HepG2 (cell line): ENCODE results near the gene CCNQ. TPM values are rescaled to one million over a fixed set of nuclear protein-coding genes. Genes with fewer than 3 reads are reported as not detected.

ENCODE experiments used
- ARNT2 ChIP-seq: sonication (generic); formaldehyde crosslinking; IDR thresholded peaks from 2 replicates; pipeline ENCODE4 v1.8.0; 2022; ENCODE audit warnings: mild to moderate bottlenecking, low read depth, missing genetic modification reagents, moderate library complexity
- MTA1 ChIP-seq: sonication (generic); formaldehyde crosslinking; IDR thresholded peaks from 2 replicates; pipeline ENCODE4 v1.4.0; 2020; ENCODE audit warnings: missing genetic modification reagents, mild to moderate bottlenecking, borderline replicate concordance
- MXI1 ChIP-seq: IDR thresholded peaks from 3 replicates; pipeline ENCODE4 v1.6.1; 2012; ENCODE audit warnings: low read depth, low read length, inconsistent platforms, borderline replicate concordance
- NONO ChIP-seq, 2 experiments: fragments of 450-650 bp in 1 of 2; sonication (generic) in 1 of 2; formaldehyde crosslinking in 1 of 2; IDR thresholded peaks in 1 of 2; conservative IDR thresholded peaks in 1 of 2; 2 replicates each; pipeline versions ENCODE4 v1.6.1 to v1.8.0; 2017 to 2022; ENCODE audit warnings: mild to moderate bottlenecking in 1 of 2, missing genetic modification reagents in 1 of 2, moderate library complexity in 1 of 2
- SIX4 ChIP-seq: sonication (generic); formaldehyde crosslinking; IDR thresholded peaks from 2 replicates; pipeline ENCODE4 v1.4.0; 2020; ENCODE audit warnings: missing genetic modification reagents
- ZBTB49 ChIP-seq: sonication (generic); formaldehyde crosslinking; IDR thresholded peaks from 2 replicates; pipeline ENCODE4 v1.4.0; 2020; ENCODE audit warnings: missing genetic modification reagents, borderline replicate concordance
- ZFP82 ChIP-seq: sonication (generic); formaldehyde crosslinking; IDR thresholded peaks from 2 replicates; pipeline ENCODE4 v1.5.1; 2020; ENCODE audit warnings: mild to moderate bottlenecking, missing genetic modification reagents, borderline replicate concordance
- ZNF362 ChIP-seq: sonication (generic); formaldehyde crosslinking; IDR thresholded peaks from 2 replicates; pipeline ENCODE4 v1.4.0; 2020; ENCODE audit warnings: missing genetic modification reagents, mild to moderate bottlenecking, borderline replicate concordance
- polyA plus RNA-seq, 8 experiments: library from polyadenylated mRNA; depleted of rRNA in 3 of 8; stranded (reverse) in 7 of 8; unstranded in 1 of 8; fragments of >200 nt; fragmentation: Illumina TruSeq in 4 of 8; extraction: Trizol in 4 of 8; gene quantifications; 2 replicates each; pipeline versions ENCODE4 v1.2.1 to v1.2.3, GENCODE V29; 2011 to 2016; ENCODE audit warnings: low read depth in 4 of 8, missing spikeins in 1 of 8, mixed read lengths in 1 of 8; ENCODE audit not compliant: insufficient read depth in 1 of 8
- total RNA-seq, 5 experiments: library from RNA; depleted of rRNA; stranded (reverse); fragments of >200 nt; fragmentation: Illumina TruSeq; extraction: Trizol; gene quantifications; 2 replicates each; pipeline ENCODE4 v1.2.3, GENCODE V29; 2016; ENCODE audit warnings: low read depth in 1 of 5
- TF ChIP-seq, protein P1 (sequence below): sonication (generic); formaldehyde crosslinking; IDR thresholded peaks from 2 replicates; pipeline ENCODE4 v1.4.0; 2020; ENCODE audit warnings: missing genetic modification reagents
- TF ChIP-seq, protein P2 (sequence below): sonication (generic); formaldehyde crosslinking; IDR thresholded peaks from 2 replicates; pipeline ENCODE4 v1.4.0; 2020; ENCODE audit warnings: missing genetic modification reagents
- TF ChIP-seq, protein P3 (sequence below): sonication (generic); formaldehyde crosslinking; IDR thresholded peaks from 2 replicates; pipeline ENCODE4 v1.5.1; 2020; ENCODE audit warnings: mild to moderate bottlenecking, missing genetic modification reagents, borderline replicate concordance

Gene CCNQ
- total and polyA plus RNA-seq, 2 of the 13 experiments (the other 11 are each of a cell fraction or from before 2014, with no cell fraction given): 15.0 to 25.5 TPM

- no peak for TF ChIP-seq ZFP82 (CRISPR knock-in tag)
- TF ChIP-seq, protein P1, sequence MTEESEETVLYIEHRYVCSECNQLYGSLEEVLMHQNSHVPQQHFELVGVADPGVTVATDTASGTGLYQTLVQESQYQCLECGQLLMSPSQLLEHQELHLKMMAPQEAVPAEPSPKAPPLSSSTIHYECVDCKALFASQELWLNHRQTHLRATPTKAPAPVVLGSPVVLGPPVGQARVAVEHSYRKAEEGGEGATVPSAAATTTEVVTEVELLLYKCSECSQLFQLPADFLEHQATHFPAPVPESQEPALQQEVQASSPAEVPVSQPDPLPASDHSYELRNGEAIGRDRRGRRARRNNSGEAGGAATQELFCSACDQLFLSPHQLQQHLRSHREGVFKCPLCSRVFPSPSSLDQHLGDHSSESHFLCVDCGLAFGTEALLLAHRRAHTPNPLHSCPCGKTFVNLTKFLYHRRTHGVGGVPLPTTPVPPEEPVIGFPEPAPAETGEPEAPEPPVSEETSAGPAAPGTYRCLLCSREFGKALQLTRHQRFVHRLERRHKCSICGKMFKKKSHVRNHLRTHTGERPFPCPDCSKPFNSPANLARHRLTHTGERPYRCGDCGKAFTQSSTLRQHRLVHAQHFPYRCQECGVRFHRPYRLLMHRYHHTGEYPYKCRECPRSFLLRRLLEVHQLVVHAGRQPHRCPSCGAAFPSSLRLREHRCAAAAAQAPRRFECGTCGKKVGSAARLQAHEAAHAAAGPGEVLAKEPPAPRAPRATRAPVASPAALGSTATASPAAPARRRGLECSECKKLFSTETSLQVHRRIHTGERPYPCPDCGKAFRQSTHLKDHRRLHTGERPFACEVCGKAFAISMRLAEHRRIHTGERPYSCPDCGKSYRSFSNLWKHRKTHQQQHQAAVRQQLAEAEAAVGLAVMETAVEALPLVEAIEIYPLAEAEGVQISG (CRISPR knock-in tag): 0 out of 2 replicates have a peak, but pooled peaks have one; percentile 23
- TF ChIP-seq, protein P2, sequence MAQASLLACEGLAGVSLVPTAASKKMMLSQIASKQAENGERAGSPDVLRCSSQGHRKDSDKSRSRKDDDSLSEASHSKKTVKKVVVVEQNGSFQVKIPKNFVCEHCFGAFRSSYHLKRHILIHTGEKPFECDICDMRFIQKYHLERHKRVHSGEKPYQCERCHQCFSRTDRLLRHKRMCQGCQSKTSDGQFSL: 0 out of 2 replicates have a peak, but pooled peaks have one; percentile 28
- TF ChIP-seq ZBTB49 (CRISPR knock-in tag): no peak
- TF ChIP-seq MXI1: peak; percentile 17; the same call in 1 of the 3 replicates
- no peak for TF ChIP-seq NONO (IDR thresholded peaks at IDR 0.05)
- TF ChIP-seq NONO (CRISPR knock-in tag; conservative IDR thresholded peaks at IDR 0.05): peak; percentile 43; the same call in 1 of the 2 replicates
- TF ChIP-seq ZNF362 (CRISPR knock-in tag): no peak
- TF ChIP-seq SIX4: no peak
- no peak; the same call in 1 of the 2 replicates for TF ChIP-seq MTA1
- no peak for TF ChIP-seq ARNT2 (CRISPR knock-in tag)
- TF ChIP-seq, protein P3, sequence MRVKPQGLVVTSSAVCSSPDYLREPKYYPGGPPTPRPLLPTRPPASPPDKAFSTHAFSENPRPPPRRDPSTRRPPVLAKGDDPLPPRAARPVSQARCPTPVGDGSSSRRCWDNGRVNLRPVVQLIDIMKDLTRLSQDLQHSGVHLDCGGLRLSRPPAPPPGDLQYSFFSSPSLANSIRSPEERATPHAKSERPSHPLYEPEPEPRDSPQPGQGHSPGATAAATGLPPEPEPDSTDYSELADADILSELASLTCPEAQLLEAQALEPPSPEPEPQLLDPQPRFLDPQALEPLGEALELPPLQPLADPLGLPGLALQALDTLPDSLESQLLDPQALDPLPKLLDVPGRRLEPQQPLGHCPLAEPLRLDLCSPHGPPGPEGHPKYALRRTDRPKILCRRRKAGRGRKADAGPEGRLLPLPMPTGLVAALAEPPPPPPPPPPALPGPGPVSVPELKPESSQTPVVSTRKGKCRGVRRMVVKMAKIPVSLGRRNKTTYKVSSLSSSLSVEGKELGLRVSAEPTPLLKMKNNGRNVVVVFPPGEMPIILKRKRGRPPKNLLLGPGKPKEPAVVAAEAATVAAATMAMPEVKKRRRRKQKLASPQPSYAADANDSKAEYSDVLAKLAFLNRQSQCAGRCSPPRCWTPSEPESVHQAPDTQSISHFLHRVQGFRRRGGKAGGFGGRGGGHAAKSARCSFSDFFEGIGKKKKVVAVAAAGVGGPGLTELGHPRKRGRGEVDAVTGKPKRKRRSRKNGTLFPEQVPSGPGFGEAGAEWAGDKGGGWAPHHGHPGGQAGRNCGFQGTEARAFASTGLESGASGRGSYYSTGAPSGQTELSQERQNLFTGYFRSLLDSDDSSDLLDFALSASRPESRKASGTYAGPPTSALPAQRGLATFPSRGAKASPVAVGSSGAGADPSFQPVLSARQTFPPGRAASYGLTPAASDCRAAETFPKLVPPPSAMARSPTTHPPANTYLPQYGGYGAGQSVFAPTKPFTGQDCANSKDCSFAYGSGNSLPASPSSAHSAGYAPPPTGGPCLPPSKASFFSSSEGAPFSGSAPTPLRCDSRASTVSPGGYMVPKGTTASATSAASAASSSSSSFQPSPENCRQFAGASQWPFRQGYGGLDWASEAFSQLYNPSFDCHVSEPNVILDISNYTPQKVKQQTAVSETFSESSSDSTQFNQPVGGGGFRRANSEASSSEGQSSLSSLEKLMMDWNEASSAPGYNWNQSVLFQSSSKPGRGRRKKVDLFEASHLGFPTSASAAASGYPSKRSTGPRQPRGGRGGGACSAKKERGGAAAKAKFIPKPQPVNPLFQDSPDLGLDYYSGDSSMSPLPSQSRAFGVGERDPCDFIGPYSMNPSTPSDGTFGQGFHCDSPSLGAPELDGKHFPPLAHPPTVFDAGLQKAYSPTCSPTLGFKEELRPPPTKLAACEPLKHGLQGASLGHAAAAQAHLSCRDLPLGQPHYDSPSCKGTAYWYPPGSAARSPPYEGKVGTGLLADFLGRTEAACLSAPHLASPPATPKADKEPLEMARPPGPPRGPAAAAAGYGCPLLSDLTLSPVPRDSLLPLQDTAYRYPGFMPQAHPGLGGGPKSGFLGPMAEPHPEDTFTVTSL: no peak
Observed at GRCh38 chrX:153626863-153627674, 28.1 kb upstream of the CCNQ start (continued).
